GM10248 (cell line): ENCODE results near the gene UQCR11.

ENCODE experiments used
- CTCF ChIA-PET: fragments of 300-600 bp; sonication (Branson Sonifier 250); formaldehyde crosslinking; extraction: SDS; loops from one replicate; lab custom pipeline; 2021; ENCODE audit warnings: antibody characterized with exemption; lab: Yijun Ruan, JAX
- POLR2A ChIA-PET: fragments of 350-650 bp; sonication (Branson Sonifier 250); formaldehyde crosslinking; extraction: SDS; loops from one replicate; lab custom pipeline; 2020; ENCODE audit warnings: antibody characterized with exemption; lab: Yijun Ruan, JAX
- DNase-seq: peaks from one replicate; pipeline ENCODE4 v3.0.0; 2012; ENCODE audit errors: extremely low spot score
- CTCF ChIP-seq: IDR thresholded peaks from 2 replicates; pipeline ENCODE4 v1.5.1; 2012; ENCODE audit warnings: mild to moderate bottlenecking, low read depth; ENCODE audit errors: extremely low read depth, missing control alignments, control extremely low read depth

Gene UQCR11

DNA sequence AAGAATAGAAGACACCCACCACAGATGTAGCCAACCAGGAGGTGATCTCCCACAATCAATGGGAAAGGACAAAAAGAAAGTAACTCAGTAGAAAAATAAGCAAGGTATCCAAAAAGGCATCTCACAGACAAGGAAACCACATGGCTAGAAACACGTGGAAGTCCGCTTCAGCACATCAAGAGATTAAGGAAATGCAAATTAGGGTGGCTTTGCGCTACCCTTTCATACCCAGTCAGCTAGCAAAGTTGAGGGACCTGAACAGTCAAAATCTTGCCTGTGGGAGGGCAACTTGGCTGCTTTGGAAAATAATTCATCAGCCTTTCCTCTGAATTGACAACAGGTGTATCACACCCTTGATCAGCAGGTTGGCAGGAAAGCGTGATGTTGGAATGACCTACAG, 11.6 kb upstream of the UQCR11 start:
- CTCF ChIA-PET = interaction anchor here (0.9 to 1.4 kb wide), 3 partner anchors 11 to 55 kb away, joined by 3 to 6 read pairs (median 3); partner anchors contain the start of gene UQCR11
- TF ChIP-seq CTCF = no peak
- POLR2A ChIA-PET = no interaction called here
- DNase-seq = no peak

GRCh38 chr19:1616396-1616795, 11.1 kb upstream of the UQCR11 start:
- DNase-seq = no peak
- TF ChIP-seq CTCF = no peak
- POLR2A ChIA-PET = interaction anchor here (0.7 kb wide), 1 partner anchor 172 kb away, joined by 4 read pairs; no protein-coding TSS in a partner anchor
- CTCF ChIA-PET = interaction anchor here (0.9 to 1.4 kb wide), 2 partner anchors 11 to 56 kb away, joined by 3 to 6 read pairs; partner anchors contain the start of gene UQCR11

- ChIA-PET CTCF (no interaction called here), POLR2A (no interaction called here)
- no peak for DNase-seq
- TF ChIP-seq CTCF = no peak
Measured at GRCh38 chr19:1615156-1615765, 10.0 kb upstream of the UQCR11 start.

GRCh38 chr19:1613808-1614570, 8.7 kb upstream of the UQCR11 start:
- ChIA-PET POLR2A (interaction anchor here (0.5 kb wide), 1 partner anchor 675 kb away, joined by 5 read pairs; no protein-coding TSS in a partner anchor), CTCF (interaction anchor here (3.3 kb wide), 1 partner anchor 58 kb away, joined by 10 read pairs; no protein-coding TSS in a partner anchor)
- TF ChIP-seq CTCF = no peak
- no peak for DNase-seq

- ChIA-PET POLR2A (no interaction called here), CTCF (interaction anchor here (1.1 to 3.3 kb wide), 2 partner anchors 12 to 59 kb away, joined by 3 to 10 read pairs; no protein-coding TSS in a partner anchor)
- no peak for TF ChIP-seq CTCF
- no peak for DNase-seq
Measured at GRCh38 chr19:1613146-1613545, 7.9 kb upstream of the UQCR11 start.

- no peak for TF ChIP-seq CTCF
- no peak for DNase-seq
- ChIA-PET POLR2A (no interaction called here), CTCF (interaction anchor here (1.1 to 3.3 kb wide), 3 partner anchors 13 to 60 kb away, joined by 3 to 10 read pairs (median 3); no protein-coding TSS in a partner anchor)
Measured at GRCh38 chr19:1612114-1613086, 7.1 kb upstream of the UQCR11 start.
